PFSK-1 (cell line): ENCODE measurements around the gene KIAA0040.

ENCODE experiments used
- FOXP2 ChIP-seq: optimal IDR thresholded peaks from 2 replicates; pipeline ENCODE3; 2011; ENCODE audit warnings: borderline replicate concordance, control low read depth, inconsistent platforms; ENCODE audit not compliant: insufficient read depth; ENCODE audit errors: extremely low read length, extremely low read depth
- POLR2AphosphoS5 ChIP-seq: IDR thresholded peaks from 2 replicates; pipeline ENCODE4 v1.6.1; 2012; ENCODE audit warnings: low read depth, mild to moderate bottlenecking, control low read depth, low read length, moderate library complexity
- SIN3A ChIP-seq: IDR thresholded peaks from 2 replicates; pipeline ENCODE4 v1.6.1; 2012; ENCODE audit warnings: mild to moderate bottlenecking, low read length, moderate library complexity, borderline replicate concordance; ENCODE audit not compliant: insufficient read depth
- TAF1 ChIP-seq: IDR thresholded peaks from 2 replicates; pipeline ENCODE4 v1.6.1; 2012; ENCODE audit warnings: low read length, control low read depth, borderline replicate concordance; ENCODE audit not compliant: insufficient read depth
- TF ChIP-seq, protein P1 (sequence below), 2 experiments: IDR thresholded peaks; 2 replicates each; pipeline versions ENCODE4 v1.6.1 to v1.8.0; 2011 to 2012; ENCODE audit warnings: low read depth in 2 of 2, low read length in 2 of 2, control low read depth in 1 of 2, inconsistent platforms in 1 of 2, mild to moderate bottlenecking in 1 of 2, moderate library complexity in 1 of 2; ENCODE audit not compliant: insufficient read depth in 1 of 2

The KIAA0040 gene

GRCh38 chr1:175154629-175155472 lies 37.7 kb downstream of the KIAA0040 start:
- no peak for TF ChIP-seq TAF1
- TF ChIP-seq, protein P1, sequence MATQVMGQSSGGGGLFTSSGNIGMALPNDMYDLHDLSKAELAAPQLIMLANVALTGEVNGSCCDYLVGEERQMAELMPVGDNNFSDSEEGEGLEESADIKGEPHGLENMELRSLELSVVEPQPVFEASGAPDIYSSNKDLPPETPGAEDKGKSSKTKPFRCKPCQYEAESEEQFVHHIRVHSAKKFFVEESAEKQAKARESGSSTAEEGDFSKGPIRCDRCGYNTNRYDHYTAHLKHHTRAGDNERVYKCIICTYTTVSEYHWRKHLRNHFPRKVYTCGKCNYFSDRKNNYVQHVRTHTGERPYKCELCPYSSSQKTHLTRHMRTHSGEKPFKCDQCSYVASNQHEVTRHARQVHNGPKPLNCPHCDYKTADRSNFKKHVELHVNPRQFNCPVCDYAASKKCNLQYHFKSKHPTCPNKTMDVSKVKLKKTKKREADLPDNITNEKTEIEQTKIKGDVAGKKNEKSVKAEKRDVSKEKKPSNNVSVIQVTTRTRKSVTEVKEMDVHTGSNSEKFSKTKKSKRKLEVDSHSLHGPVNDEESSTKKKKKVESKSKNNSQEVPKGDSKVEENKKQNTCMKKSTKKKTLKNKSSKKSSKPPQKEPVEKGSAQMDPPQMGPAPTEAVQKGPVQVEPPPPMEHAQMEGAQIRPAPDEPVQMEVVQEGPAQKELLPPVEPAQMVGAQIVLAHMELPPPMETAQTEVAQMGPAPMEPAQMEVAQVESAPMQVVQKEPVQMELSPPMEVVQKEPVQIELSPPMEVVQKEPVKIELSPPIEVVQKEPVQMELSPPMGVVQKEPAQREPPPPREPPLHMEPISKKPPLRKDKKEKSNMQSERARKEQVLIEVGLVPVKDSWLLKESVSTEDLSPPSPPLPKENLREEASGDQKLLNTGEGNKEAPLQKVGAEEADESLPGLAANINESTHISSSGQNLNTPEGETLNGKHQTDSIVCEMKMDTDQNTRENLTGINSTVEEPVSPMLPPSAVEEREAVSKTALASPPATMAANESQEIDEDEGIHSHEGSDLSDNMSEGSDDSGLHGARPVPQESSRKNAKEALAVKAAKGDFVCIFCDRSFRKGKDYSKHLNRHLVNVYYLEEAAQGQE (IDR thresholded peaks at IDR 0.05; ENCODE audit: insufficient read depth in 1 of 2, low read depth in 2 of 2, low read length in 2 of 2), result no peak
- TF ChIP-seq POLR2AphosphoS5, result no peak
- TF ChIP-seq SIN3A, result no peak
- TF ChIP-seq FOXP2, result no peak

GRCh38 chr1:175152006-175152652 lies 40.4 kb downstream of the KIAA0040 start:
- TF ChIP-seq, protein P1 (IDR thresholded peaks at IDR 0.05; ENCODE audit: insufficient read depth in 1 of 2, low read depth in 2 of 2, low read length in 2 of 2), result no peak
- TF ChIP-seq SIN3A (no peak), POLR2AphosphoS5 (no peak), FOXP2 (no peak), TAF1 (no peak)

DNA sequence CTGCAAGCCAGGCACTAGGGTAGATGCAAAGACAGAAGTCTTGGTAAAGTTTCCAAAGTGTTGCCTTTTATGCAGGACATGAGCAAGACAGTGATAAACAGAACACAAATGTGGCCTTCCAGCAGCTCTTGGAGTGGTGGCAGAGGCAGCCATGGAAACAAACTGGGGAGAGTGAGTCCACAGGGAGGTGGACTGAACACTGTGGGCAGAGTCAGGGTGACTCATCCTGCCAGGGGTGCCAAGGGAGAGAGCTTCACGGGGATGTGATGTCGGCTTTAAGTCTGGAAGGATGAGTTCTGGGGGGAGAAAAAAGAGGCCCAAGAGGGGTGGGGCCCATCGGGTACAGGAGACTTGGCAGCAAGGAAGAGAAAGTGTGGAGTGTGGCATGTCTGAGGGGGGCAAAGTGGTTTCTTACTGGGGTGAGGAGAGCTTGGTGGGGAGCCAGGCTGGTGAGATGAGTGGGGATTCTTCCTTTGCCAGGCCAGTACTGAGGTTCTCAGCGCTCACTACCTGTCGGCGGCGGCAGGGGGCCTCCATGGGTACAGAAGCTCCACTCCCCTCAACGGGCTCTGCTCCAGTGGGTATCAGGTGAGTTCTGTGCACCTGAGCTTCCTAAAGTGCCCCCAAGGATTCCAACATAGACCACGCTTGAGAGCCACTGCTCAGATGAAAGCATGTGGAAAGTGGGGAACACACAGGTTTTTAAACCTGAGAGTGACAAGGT lies 41.8 kb downstream of the KIAA0040 start:
- TF ChIP-seq FOXP2 (no peak), TAF1 (no peak), POLR2AphosphoS5 (no peak)

GRCh38 chr1:175148068-175148467 lies 44.5 kb downstream of the KIAA0040 start:
- no peak for TF ChIP-seq POLR2AphosphoS5
- TF ChIP-seq SIN3A, result no peak
- TF ChIP-seq FOXP2, result no peak

DNA sequence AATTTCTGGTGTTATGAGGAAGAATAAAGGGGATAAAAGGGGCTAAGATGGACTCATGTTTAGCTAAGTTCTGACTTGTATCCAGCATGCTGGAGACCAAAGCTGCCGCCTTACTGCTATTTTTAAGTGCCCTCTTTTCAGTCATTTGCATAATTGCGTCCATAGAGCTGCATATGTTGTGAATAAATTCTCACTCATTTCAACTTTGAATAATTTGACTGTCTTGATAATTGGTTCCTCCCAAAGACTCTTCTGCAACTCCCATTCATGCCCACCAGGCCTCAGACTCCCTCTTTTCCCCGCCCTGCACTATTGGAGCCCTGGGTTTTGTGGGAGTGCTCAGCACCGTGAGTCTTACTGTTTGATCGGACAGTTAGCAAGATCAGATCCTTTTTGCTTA lies 45.0 kb downstream of the KIAA0040 start:
- TF ChIP-seq FOXP2 (no peak), POLR2AphosphoS5 (no peak), TAF1 (no peak), SIN3A (no peak)
- TF ChIP-seq, protein P1 (IDR thresholded peaks at IDR 0.05; ENCODE audit: insufficient read depth in 1 of 2, low read depth in 2 of 2, low read length in 2 of 2), result no peak
